Measurements from ENCODE around the gene FAM114A1.
A peak's percentile ranks its signal among the peaks of the same experiment; 100 is the strongest.
"Not testable (repeated sequence)": the region's sequence is repeated elsewhere in the genome, so short reads cannot be mapped to it uniquely, and the experiment has no call there.

FAM114A1 gene

GRCh38 chr4:38967260-38968095, 99.9 kb downstream of the FAM114A1 start:
- DNase-seq (ENCODE audit: low spot score): peak; percentile 78

- DNase-seq (ENCODE audit: low spot score): no peak
Measured at GRCh38 chr4:38968668-38969067, 101.1 kb downstream of the FAM114A1 start.

- no peak for DNase-seq (ENCODE audit: low spot score)
Measured at GRCh38 chr4:38976308-38976707, 108.7 kb downstream of the FAM114A1 start.

- no peak for DNase-seq (ENCODE audit: low spot score)
Measured at GRCh38 chr4:38979081-38979480, 111.5 kb downstream of the FAM114A1 start.

GRCh38 chr4:38979511-38980230, 112.1 kb downstream of the FAM114A1 start:
- peak; percentile 29 for DNase-seq (ENCODE audit: low spot score)

- DNase-seq (ENCODE audit: low spot score): peak; percentile 62
Measured at GRCh38 chr4:38980903-38981676, 113.5 kb downstream of the FAM114A1 start.

GRCh38 chr4:38982361-38983095, 114.9 kb downstream of the FAM114A1 start:
- no peak for DNase-seq (ENCODE audit: low spot score)

- no peak for DNase-seq (ENCODE audit: low spot score)
Measured at GRCh38 chr4:38983291-38983690, 115.7 kb downstream of the FAM114A1 start.

GRCh38 chr4:38983787-38984598, 116.4 kb downstream of the FAM114A1 start:
- peak; percentile 28 for DNase-seq (ENCODE audit: low spot score)

GRCh38 chr4:38985410-38986100, 117.9 kb downstream of the FAM114A1 start:
- no peak for DNase-seq (ENCODE audit: low spot score)

- DNase-seq (ENCODE audit: low spot score): no peak
Measured at GRCh38 chr4:38987491-38987890, 119.9 kb downstream of the FAM114A1 start.

GRCh38 chr4:38988353-38988752, 120.7 kb downstream of the FAM114A1 start:
- DNase-seq (ENCODE audit: low spot score): not testable (repeated sequence)

- peak; percentile 48 for DNase-seq (ENCODE audit: low spot score)
Measured at GRCh38 chr4:38989487-38989886, 121.9 kb downstream of the FAM114A1 start.

- DNase-seq (ENCODE audit: low spot score): no peak
Measured at GRCh38 chr4:38990241-38990640, 122.6 kb downstream of the FAM114A1 start.

GRCh38 chr4:38993683-38994082, 126.1 kb downstream of the FAM114A1 start:
- no peak for DNase-seq (ENCODE audit: low spot score)

- DNase-seq (ENCODE audit: low spot score): no peak
Measured at GRCh38 chr4:38994135-38994534, 126.5 kb downstream of the FAM114A1 start.
